HL-60 (cell line): ENCODE measurements around the gene DMD.

Experiments
- DNase-seq, 2 experiments: peaks; one replicate each; pipeline ENCODE4 v3.0.0-alpha.2; 2010 to 2020; ENCODE audit warnings: low read depth in 1 of 2, low spot score in 1 of 2
- H3K27ac ChIP-seq: fragments of 250-450 bp; sonication (Bioruptor Pico); replicated peaks from 2 replicates; pipeline ENCODE4 v1.5.1; 2020; ENCODE audit warnings: mild to moderate bottlenecking, moderate library complexity
- H3K27me3 ChIP-seq: fragments of 250-450 bp; sonication (Bioruptor Pico); 2 replicates; pipeline ENCODE4 v1.5.1; 2021; ENCODE audit warnings: mild to moderate bottlenecking, moderate library complexity; ENCODE audit not compliant: insufficient read depth, poor library complexity, severe bottlenecking
- H3K4me3 ChIP-seq: replicated peaks from 2 replicates; pipeline ENCODE4 v1.5.1; 2011; ENCODE audit warnings: mild to moderate bottlenecking, control low read depth, low read length; ENCODE audit not compliant: insufficient read depth
- CTCF ChIP-seq: IDR thresholded peaks from one replicate; pipeline ENCODE4 v1.5.1; 2011; ENCODE audit warnings: low read length, control low read depth, inconsistent platforms; ENCODE audit not compliant: insufficient read depth
- GABPA ChIP-seq: IDR thresholded peaks from 2 replicates; pipeline ENCODE4 v1.6.1; 2012; ENCODE audit warnings: low read depth
- POLR2AphosphoS5 ChIP-seq: IDR thresholded peaks from 2 replicates; pipeline ENCODE4 v1.6.1; 2012; ENCODE audit warnings: low read depth
- SPI1 ChIP-seq: IDR thresholded peaks from 2 replicates; pipeline ENCODE4 v1.6.1; 2012; ENCODE audit warnings: low read depth, mild to moderate bottlenecking, borderline replicate concordance
- TF ChIP-seq, protein P1 (sequence below): IDR thresholded peaks from 2 replicates; pipeline ENCODE4 v1.6.1; 2012; ENCODE audit warnings: low read depth; ENCODE audit not compliant: insufficient replicate concordance

Gene DMD

DNA sequence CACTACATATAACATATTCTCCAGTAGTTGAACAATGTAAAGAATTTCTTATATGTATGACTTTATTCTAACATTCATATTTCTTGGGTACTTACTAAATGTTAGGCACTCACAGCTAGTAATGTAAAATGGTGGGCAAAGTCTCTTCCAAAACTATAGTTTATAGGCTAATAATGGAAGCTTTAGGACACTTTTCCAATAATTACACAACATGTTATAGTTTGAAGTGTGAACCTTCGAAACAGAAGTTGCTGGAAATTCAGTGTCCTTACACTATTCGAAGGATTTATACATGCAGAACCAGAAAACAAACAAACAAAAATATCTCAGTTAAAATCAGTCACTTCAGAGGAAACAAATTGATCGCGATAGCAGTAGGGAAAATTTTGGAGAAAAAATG, 212.6 kb downstream of the DMD start:
- Histone ChIP-seq H3K4me3 (no peak overlapping the region), H3K27me3 (no peaks in the 10 kb centered on the region), H3K27ac (no peak overlapping the region)
- TF ChIP-seq, protein P1, sequence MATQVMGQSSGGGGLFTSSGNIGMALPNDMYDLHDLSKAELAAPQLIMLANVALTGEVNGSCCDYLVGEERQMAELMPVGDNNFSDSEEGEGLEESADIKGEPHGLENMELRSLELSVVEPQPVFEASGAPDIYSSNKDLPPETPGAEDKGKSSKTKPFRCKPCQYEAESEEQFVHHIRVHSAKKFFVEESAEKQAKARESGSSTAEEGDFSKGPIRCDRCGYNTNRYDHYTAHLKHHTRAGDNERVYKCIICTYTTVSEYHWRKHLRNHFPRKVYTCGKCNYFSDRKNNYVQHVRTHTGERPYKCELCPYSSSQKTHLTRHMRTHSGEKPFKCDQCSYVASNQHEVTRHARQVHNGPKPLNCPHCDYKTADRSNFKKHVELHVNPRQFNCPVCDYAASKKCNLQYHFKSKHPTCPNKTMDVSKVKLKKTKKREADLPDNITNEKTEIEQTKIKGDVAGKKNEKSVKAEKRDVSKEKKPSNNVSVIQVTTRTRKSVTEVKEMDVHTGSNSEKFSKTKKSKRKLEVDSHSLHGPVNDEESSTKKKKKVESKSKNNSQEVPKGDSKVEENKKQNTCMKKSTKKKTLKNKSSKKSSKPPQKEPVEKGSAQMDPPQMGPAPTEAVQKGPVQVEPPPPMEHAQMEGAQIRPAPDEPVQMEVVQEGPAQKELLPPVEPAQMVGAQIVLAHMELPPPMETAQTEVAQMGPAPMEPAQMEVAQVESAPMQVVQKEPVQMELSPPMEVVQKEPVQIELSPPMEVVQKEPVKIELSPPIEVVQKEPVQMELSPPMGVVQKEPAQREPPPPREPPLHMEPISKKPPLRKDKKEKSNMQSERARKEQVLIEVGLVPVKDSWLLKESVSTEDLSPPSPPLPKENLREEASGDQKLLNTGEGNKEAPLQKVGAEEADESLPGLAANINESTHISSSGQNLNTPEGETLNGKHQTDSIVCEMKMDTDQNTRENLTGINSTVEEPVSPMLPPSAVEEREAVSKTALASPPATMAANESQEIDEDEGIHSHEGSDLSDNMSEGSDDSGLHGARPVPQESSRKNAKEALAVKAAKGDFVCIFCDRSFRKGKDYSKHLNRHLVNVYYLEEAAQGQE = no peak
- TF ChIP-seq POLR2AphosphoS5 = no peak
- TF ChIP-seq GABPA = no peak
- no peak for TF ChIP-seq SPI1
- no peak for TF ChIP-seq CTCF
- no peak for DNase-seq

DNA sequence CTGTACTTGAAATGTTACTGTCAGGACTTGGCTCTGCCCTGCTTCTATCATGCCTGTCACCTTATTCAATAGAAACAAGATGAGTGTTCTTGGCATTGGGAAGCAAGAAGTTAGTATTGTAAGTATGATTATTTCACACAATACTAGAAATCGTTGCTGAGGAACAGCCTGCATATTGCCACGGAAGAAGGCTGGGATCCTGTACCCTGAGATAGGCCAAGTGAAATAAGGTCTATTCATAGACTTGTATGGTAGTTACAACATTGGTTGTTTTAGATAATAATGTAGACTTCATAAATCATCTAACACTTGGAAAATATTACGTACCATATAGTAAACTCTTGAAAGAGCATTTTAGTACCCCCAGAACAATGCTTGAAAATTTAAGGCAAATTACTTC, 215.9 kb downstream of the DMD start:
- H3K4me3 ChIP-seq = no peak overlapping the region
- DNase-seq = no peak
- H3K27ac ChIP-seq = no peak overlapping the region
- TF ChIP-seq SPI1 (no peak), POLR2AphosphoS5 (no peak), CTCF (no peak), GABPA (no peak)
- TF ChIP-seq, protein P1 = no peak
- H3K27me3 ChIP-seq = no peaks in the 10 kb centered on the region

DNA sequence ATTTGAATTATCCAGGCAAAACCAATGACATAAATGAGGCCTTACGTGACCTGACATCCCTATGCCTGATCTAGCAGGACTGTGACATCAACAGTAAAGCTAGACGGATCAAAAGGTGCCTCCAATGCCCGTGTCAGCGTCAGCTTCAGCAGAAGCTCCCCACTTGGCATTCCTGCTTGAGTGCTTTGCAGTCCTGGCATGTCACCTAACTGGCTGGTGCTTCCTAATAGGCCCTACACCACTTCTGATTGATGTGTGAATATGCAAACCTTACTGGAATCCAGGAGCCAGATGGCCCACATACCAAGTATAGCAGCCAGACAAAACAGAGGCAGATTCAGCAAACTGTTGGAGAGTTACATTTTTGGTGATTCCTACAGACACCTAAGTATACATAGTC, 224.2 kb downstream of the DMD start:
- no peak overlapping the region for H3K27ac ChIP-seq
- no peak for DNase-seq
- H3K27me3 ChIP-seq = no peaks in the 10 kb centered on the region
- TF ChIP-seq GABPA (no peak), SPI1 (no peak), POLR2AphosphoS5 (no peak), CTCF (no peak)
- TF ChIP-seq, protein P1 = no peak
- no peak overlapping the region for H3K4me3 ChIP-seq
